ENCODE results near the gene ARL5C. TPM values are rescaled to one million over a fixed set of nuclear protein-coding genes. Genes with fewer than 3 reads are reported as not detected.

ARL5C gene
- total and polyA plus RNA-seq, 12 donors: not detected

DNA sequence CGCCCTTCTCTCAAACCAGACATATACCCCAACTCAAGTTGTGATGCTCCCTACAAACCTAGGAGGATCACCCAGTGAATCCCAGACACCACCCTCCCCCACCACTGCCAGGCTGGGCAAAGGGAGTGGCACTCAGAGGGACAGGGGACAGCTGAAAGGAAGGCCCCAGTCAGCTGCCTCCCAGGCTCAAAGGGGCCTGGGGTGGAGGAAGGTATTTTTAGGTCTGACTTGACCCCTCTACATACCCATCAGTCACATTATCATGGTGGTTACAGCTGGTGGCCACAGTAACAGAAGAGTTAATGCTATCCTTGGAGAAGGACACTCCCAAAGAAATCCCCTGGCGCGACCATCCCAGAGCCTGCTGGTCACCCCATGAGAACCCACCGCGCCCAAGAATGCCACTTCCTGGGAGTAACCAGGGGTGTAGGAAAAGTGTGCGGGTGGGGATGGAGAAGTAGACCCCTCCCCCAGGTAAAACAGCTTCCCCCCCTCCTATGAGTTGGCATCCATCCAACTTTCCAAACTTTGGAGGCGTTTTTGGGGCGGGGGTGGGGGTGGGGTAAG, 30.4 kb upstream of the ARL5C start:
- intact Hi-C loops (cut with DNase I): loop anchor here in 1 of 10 donors (10.0 kb wide), 1 partner anchor 842 kb away; the partner anchor contains the start of gene SOCS7
- no peak for ATAC-seq
- H3K4me3 ChIP-seq: peak overlapping the region; percentile 53 to 99 (median 85)
- WGBS, 2 donors: 27 to 31% methylated on average over 7 to 8 of the region's 8 CpGs
- H3K9me3 ChIP-seq: no peaks in the 10 kb centered on the region
- H3K36me3 ChIP-seq: peaks cover 0 to 31% (median 2%) of the 10 kb centered on the region in 9 donors
- H3K27ac ChIP-seq: peak overlapping the region in 2 of 10 donors; percentile 79 to 87
- no peak for DNase-seq
- peaks cover 8 to 57% (median 41%) of the 10 kb centered on the region in 9 donors for H3K4me1 ChIP-seq
- TF ChIP-seq, protein P1, sequence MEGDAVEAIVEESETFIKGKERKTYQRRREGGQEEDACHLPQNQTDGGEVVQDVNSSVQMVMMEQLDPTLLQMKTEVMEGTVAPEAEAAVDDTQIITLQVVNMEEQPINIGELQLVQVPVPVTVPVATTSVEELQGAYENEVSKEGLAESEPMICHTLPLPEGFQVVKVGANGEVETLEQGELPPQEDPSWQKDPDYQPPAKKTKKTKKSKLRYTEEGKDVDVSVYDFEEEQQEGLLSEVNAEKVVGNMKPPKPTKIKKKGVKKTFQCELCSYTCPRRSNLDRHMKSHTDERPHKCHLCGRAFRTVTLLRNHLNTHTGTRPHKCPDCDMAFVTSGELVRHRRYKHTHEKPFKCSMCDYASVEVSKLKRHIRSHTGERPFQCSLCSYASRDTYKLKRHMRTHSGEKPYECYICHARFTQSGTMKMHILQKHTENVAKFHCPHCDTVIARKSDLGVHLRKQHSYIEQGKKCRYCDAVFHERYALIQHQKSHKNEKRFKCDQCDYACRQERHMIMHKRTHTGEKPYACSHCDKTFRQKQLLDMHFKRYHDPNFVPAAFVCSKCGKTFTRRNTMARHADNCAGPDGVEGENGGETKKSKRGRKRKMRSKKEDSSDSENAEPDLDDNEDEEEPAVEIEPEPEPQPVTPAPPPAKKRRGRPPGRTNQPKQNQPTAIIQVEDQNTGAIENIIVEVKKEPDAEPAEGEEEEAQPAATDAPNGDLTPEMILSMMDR (IDR thresholded peaks at IDR 0.05): no peak
- H3K27me3 ChIP-seq: no peaks in the 10 kb centered on the region

DNA sequence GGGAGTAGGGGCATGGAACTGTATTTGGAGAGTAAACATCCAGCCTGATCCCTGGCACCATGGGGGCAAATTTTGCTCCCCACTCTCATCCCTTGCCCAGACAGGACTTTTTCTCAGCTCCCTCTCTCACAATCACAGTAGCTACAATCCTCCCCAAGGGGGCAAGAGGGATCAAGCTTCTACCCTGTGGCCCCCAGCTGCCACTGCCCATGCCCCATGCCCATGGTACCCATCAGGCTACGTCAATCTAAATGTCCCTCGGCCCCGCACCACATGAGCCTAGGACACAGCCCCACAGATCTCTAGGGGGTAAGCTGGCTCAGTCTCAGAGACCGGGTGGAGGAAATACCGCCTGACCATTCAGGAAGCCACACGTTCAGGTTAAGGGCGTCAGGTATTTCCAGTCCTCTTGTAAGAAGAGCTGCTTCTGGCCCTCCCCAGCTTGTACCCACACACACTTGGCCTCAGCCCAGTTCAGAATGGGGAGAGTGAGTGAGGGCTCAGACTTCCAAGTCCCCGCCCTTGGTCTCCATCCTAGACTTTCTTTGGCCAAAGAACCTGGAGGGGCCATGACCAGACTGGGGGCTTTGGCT, 29.7 kb upstream of the ARL5C start:
- H3K36me3 ChIP-seq: peaks cover 0 to 34% (median 0%) of the 10 kb centered on the region in 9 donors
- TF ChIP-seq, protein P1 (IDR thresholded peaks at IDR 0.05): no peak
- H3K4me3 ChIP-seq: peak overlapping the region in 2 of 10 donors; percentile 85 to 99
- ATAC-seq: no peak
- WGBS, 2 donors: 67 to 77% methylated on average over 8 of the region's 8 CpGs
- DNase-seq: no peak
- no peaks in the 10 kb centered on the region for H3K9me3 ChIP-seq
- intact Hi-C loops (cut with DNase I): loop anchor here in 1 of 10 donors (10.0 kb wide), 1 partner anchor 841 kb away; the partner anchor contains the start of gene SOCS7
- no peaks in the 10 kb centered on the region for H3K27me3 ChIP-seq
- peak overlapping the region in 2 of 10 donors; percentile 9 to 41 for H3K27ac ChIP-seq
- H3K4me1 ChIP-seq: peaks cover 2 to 51% (median 34%) of the 10 kb centered on the region in 9 donors

DNA sequence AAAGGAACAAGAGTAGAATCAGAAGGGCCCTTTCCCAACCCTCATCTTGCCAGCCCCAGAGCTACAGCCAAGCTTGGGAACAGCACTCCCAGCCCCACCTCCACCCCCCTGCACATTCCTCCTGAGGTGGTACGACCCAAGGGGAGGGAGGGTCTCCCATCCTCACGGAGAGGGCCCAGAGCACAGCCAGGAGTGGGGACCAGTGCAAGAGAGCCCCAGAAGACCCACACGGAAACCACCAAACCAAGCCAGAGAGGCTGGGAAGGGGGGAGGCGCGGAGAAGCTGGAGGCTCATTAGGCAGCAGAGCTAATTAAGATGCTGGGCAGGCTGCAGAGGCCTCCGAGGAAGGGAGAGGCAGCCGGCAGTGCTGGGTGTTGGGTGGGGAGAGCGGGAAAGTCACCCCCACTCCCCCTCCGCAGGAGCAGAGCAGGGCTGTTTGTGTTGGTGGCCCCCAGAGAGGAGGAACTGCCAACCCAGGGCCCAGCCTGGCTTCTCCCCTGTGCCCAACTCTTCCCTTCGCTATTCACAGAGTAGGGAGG, 29.1 kb upstream of the ARL5C start:
- Histone ChIP-seq H3K9me3 (no peaks in the 10 kb centered on the region), H3K4me3 (no peak overlapping the region), H3K27me3 (no peaks in the 10 kb centered on the region), H3K36me3 (peaks cover 0 to 41% (median 0%) of the 10 kb centered on the region in 9 donors), H3K27ac (peak overlapping the region in 3 of 10 donors; percentile 10 to 41 (median 35)), H3K4me1 (peaks cover 0 to 49% (median 34%) of the 10 kb centered on the region in 9 donors)
- TF ChIP-seq, protein P1 (IDR thresholded peaks at IDR 0.05): no peak
- ATAC-seq: no peak
- WGBS, 2 donors: 65 to 73% methylated on average over 10 of the region's 10 CpGs
- intact Hi-C loops (cut with DNase I): loop anchor here in 1 of 10 donors (10.0 kb wide), 1 partner anchor 840 kb away; the partner anchor contains the start of gene SOCS7
- DNase-seq: no peak
